HUDEP-2 (cell line): ENCODE measurements around the gene LHX2.
A peak's percentile ranks its signal among the peaks of the same experiment; 100 is the strongest.
"Not testable (repeated sequence)": the region's sequence is repeated elsewhere in the genome, so short reads cannot be mapped to it uniquely, and the experiment has no call there.

Experiments
- DNase-seq, 76 experiments: peaks; one replicate each; lab custom pipeline; 2025; ENCODE audit not compliant: unreplicated experiment in 76 of 76; lab: John Stamatoyannopoulos, UW

Gene LHX2

GRCh38 chr9:124011460-124012301 lies at the start of gene LHX2:
Gene LHX2, plus strand, starts transcription at chr9:124011768. Its CDS starts 581 bp downstream, at chr9:124012349.
- peak in 61 of 76 experiments; percentile 7 to 74 (median 49) for DNase-seq

- no peak for DNase-seq
Observed at GRCh38 chr9:123964761-123965160, 46.8 kb upstream of the LHX2 start.

GRCh38 chr9:123965801-123966686 lies 45.5 kb upstream of the LHX2 start:
- DNase-seq, result no peak

GRCh38 chr9:123967323-123967722 lies 44.2 kb upstream of the LHX2 start:
- DNase-seq, result no peak

DNA sequence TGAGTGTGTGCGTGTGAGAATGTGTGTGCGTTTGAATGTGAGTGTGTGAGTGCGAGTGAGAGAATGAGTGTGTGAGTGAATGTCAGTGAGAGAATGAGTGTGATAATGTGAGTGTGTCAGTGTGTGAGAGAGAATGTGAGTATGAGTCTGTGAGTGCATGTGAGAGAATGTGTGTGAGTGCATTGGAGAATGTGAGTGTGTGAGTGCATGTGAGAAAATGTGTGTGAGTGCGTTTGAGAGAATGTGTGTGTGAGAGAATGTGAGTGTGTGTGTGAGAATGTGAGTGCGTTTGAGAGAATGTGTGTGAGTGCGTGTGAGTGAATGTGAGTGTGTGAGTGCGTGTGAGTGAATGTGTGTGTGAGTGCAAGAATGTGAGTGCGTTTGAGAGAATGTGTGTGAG lies 39.0 kb upstream of the LHX2 start:
- no peak for DNase-seq

GRCh38 chr9:123973590-123974223 lies 37.9 kb upstream of the LHX2 start:
- no peak for DNase-seq

DNA sequence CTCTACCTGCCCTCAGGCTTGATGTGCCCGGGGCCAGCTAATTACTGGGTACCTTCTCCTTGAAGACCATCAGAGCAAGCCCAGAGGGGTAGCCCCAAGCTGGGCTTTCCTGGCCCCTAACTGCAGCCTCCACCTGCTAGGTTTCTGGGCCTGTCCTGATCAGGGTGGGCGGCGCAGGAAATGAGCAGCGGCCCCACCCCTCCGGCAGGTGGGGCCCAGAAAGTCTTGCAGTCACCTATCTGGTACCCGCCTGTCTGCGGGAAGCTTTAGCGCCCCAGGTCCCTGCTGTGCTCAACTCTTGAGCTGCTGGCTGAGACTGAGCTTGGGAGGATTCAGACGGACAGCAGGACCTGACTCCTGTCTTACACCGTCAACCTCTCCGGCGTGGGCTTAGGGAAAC lies 37.1 kb upstream of the LHX2 start:
- no peak for DNase-seq

- DNase-seq, result no peak
Observed at GRCh38 chr9:123975871-123976270, 35.7 kb upstream of the LHX2 start.

GRCh38 chr9:123976579-123976978 lies 35.0 kb upstream of the LHX2 start:
- DNase-seq, result not testable (repeated sequence)

DNA sequence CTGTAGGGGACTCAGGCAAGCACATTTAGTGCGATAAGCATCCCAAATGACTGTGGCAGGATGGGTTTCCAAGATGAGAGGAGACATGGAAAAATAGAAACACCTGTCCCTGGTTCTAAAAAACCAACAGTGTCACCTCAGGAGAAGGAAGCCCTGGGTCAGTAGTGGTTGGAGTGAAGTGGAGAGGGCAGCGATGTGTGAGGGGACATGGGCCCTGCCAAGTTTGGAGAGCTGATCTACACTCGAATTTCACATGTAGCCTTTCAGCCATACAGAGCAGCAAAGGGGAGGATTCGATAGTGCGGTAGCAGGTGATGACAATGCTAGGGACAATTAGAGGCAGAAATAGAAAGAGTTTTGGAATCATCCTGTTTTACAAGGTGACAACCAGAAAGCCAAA lies 32.6 kb upstream of the LHX2 start:
- no peak for DNase-seq

- DNase-seq, result no peak
Observed at GRCh38 chr9:123982535-123982934, 29.0 kb upstream of the LHX2 start.

GRCh38 chr9:123983047-123983446 lies 28.5 kb upstream of the LHX2 start:
- DNase-seq, result no peak

DNA sequence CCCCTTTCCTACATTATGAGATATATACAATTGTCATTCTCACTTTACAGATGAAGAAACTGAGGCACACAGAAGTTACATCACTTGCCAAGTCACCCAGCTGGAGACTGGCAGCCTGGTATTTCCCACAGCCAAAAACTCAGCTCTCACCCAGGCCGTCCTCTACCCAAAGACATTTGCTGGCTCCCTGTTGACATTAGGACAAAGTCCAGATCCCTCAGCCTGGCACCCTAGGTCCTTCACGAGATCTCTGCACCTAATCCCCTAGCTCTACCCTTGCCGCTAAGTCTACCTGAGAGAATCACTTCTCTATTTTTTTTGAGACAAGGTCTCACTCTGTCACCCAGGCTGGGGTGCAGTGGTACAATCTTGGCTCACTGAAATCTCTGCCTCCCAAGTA lies 26.8 kb upstream of the LHX2 start:
- DNase-seq, result no peak

- no peak for DNase-seq
Observed at GRCh38 chr9:123985869-123986268, 25.7 kb upstream of the LHX2 start.

- no peak for DNase-seq
Observed at GRCh38 chr9:123990427-123990826, 21.1 kb upstream of the LHX2 start.

DNA sequence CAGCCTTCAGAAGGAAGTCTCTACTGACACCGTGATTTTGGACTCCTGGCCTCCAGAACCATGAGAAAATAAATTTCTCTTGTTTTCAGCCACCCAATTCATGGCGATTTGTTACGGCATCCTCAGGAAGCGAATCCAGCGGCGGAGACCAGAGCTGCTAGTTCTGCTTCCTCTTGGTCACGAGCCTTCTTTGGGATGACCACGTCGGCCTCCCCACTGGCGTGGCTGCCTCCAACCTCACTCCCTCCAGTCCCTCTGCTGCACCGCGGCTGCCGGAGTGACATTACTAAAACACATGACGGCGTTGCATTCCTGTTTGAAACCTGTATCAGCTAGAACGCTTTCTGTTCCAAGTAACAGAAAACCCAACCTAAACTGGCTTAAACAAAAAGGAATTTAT lies 18.9 kb upstream of the LHX2 start:
- not testable (repeated sequence) for DNase-seq

GRCh38 chr9:123996731-123997421 lies 14.7 kb upstream of the LHX2 start:
- DNase-seq, result no peak

DNA sequence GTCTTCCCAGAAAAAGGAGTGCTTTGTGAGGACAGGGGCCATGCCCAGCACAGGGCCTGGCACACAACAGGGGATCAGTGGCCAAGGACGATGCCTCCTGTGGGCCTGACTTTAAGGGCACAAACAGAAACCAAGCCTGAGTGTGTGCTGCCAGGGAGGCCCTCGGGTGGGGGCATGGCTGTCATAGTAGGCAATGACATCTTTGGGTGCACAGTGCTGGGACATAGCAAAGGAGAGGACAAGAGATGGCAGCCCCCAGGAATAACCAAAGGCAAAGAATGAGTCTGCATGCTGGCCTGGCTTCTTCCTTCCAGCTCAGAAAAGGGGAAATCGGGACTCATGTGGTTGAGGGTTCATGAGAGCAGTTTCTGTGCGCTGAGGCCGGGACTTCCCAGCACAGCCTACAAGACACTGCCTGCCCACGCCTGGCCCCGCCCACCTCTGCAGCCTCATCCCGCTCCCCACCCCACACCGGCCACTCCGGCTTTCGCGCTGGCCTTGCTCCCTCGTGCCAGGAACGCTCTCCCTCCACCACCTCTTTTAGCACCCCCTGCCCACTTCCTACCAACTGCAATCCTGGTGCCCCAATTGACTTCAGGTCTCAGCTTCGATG lies 13.8 kb upstream of the LHX2 start:
- no peak for DNase-seq

DNA sequence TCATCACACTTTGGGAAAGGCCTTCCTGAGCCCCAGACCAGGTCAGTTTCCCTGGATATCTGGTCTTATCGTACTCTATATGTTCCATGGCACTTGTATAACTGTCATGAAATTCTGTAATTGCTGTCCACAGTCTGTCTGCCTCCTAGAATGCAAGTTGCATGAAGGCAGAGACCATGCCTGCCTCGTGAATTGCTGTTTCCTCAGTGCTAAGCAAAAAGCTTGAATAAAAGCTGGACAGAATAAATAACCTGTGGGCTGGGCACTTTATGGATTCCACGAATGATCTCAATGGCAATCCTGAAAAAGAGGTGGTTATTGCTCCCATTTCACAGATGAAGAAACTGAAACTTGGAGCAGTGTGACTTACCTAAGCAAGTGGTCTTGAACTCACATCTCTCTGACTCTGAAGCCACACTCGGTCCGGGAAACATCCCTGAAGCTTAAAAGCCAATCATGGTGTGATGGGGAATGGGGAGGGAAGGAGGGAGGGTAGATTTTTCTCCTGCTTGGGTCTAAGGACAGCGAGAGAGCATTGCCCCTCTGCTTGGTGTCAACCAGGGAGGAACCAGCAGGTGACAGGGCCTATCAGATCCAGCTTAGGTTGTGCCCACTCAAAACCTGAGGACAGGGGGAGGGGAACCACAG lies 13.2 kb upstream of the LHX2 start:
- no peak for DNase-seq
